Loucy (cell line): Measurements from ENCODE around the gene PDE11A.

Source experiments
- H2AFZ ChIP-seq: fragments of 200-600 bp; sonication (generic); 2 replicates; pipeline ENCODE4 v1.6.0; 2016; ENCODE audit warnings: antibody characterized with exemption, mild to moderate bottlenecking, low read length, moderate library complexity
- H3F3A ChIP-seq: fragments of 200-600 bp; 2 replicates; pipeline ENCODE4 v1.6.0; 2016; ENCODE audit warnings: antibody characterized with exemption, low read depth, mild to moderate bottlenecking
- H3K27me3 ChIP-seq: fragments of 200-600 bp; sonication (generic); 2 replicates; pipeline ENCODE4 v1.6.1; 2014; ENCODE audit warnings: low read length, mild to moderate bottlenecking; ENCODE audit not compliant: insufficient read depth, poor library complexity, severe bottlenecking
- H3K36me3 ChIP-seq: fragments of 200-600 bp; sonication (generic); 2 replicates; pipeline ENCODE4 v1.6.1; 2016; ENCODE audit warnings: low read length; ENCODE audit not compliant: insufficient read depth
- H3K4me1 ChIP-seq: fragments of 200-600 bp; sonication (generic); 2 replicates; pipeline ENCODE4 v1.5.1; 2014; ENCODE audit warnings: low read length, mild to moderate bottlenecking; ENCODE audit not compliant: insufficient read depth, poor library complexity, severe bottlenecking
- H3K4me2 ChIP-seq: fragments of 200-600 bp; sonication (generic); 2 replicates; pipeline ENCODE4 v1.6.0; 2014; ENCODE audit warnings: antibody characterized with exemption, low read length, low read depth, mild to moderate bottlenecking; ENCODE audit not compliant: poor library complexity, severe bottlenecking
- H3K4me3 ChIP-seq: fragments of 200-600 bp; sonication (generic); 2 replicates; pipeline ENCODE4 v1.5.1; 2014; ENCODE audit warnings: low read length, mild to moderate bottlenecking, mixed read lengths; ENCODE audit not compliant: poor library complexity, severe bottlenecking
- H3K79me2 ChIP-seq: fragments of 200-600 bp; sonication (generic); 2 replicates; pipeline ENCODE4 v1.6.1; 2014; ENCODE audit warnings: low read length; ENCODE audit not compliant: insufficient read depth
- H3K9ac ChIP-seq: fragments of 200-600 bp; sonication (generic); 2 replicates; pipeline ENCODE4 v1.6.0; 2014; ENCODE audit warnings: mild to moderate bottlenecking, low read depth, low read length, moderate library complexity; ENCODE audit not compliant: poor library complexity, severe bottlenecking
- H3K9me2 ChIP-seq: fragments of 200-600 bp; sonication (generic); replicated peaks from 2 replicates; pipeline ENCODE4 v1.6.1; 2016; ENCODE audit warnings: low read depth, low read length, mixed read lengths
- H3K9me3 ChIP-seq: fragments of 200-600 bp; sonication (generic); 2 replicates; pipeline ENCODE4 v1.6.1; 2014; ENCODE audit warnings: mild to moderate bottlenecking, antibody characterized with exemption, low read length, low read depth; ENCODE audit not compliant: insufficient read depth
- H4K20me1 ChIP-seq: fragments of 200-600 bp; sonication (generic); 2 replicates; pipeline ENCODE4 v1.6.0; 2014; ENCODE audit warnings: antibody characterized with exemption, low read length, mild to moderate bottlenecking; ENCODE audit not compliant: insufficient read depth, poor library complexity, severe bottlenecking
- CTCF ChIP-seq: fragments of 200-600 bp; sonication (generic); conservative IDR thresholded peaks from 2 replicates; pipeline ENCODE4 v1.5.1; 2014; ENCODE audit warnings: mild to moderate bottlenecking, antibody characterized with exemption, low read length
- EZH2phosphoT487 ChIP-seq: fragments of 200-600 bp; IDR thresholded peaks from 2 replicates; pipeline ENCODE4 v1.6.1; 2018; ENCODE audit warnings: antibody characterized with exemption, mild to moderate bottlenecking, moderate library complexity, borderline replicate concordance

The PDE11A gene

GRCh38 chr2:177612659-177613058 is 459.9 kb downstream of the PDE11A start:
- Histone ChIP-seq H3K9ac (no peak overlapping the region), H3K79me2 (no peaks in the 10 kb centered on the region), H3K4me1 (no peaks in the 10 kb centered on the region), H3K27me3 (no peaks in the 10 kb centered on the region), H3F3A (no peaks in the 10 kb centered on the region), H3K9me2 (no peaks in the 10 kb centered on the region), H3K4me3 (no peak overlapping the region), H3K9me3 (no peaks in the 10 kb centered on the region), H3K36me3 (no peaks in the 10 kb centered on the region), H2AFZ (no peak overlapping the region), H4K20me1 (no peaks in the 10 kb centered on the region), H3K4me2 (no peak overlapping the region)
- TF ChIP-seq EZH2phosphoT487 (no peak), CTCF (no peak)

DNA sequence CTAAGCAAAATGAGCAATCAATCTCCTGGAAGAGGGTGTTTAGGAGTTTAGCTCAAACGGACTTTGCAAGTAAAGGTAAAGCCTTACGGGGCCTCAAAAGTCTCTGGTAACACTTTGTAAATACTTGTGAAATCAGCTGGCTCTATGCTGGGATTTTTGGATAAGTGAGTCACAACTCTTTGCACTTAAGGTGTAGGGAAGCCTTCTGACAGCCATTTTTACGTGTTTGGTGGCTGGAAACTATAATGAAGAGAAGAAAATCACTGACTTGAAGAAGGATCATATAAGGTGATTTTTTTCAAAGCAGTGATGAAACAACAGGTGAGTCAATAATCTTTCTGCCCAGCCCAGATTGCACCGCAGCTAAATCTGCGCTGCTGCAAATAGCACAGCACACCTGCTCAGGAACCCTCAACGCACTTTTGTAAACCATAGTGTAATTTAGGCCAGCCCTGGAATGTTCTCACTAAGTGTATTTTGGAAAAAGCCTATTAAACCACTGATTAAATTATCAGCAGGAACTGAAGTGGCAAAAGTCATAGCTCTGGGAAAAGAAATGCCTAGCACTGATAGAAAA is 461.2 kb downstream of the PDE11A start:
- no peaks in the 10 kb centered on the region for H3K79me2 ChIP-seq
- no peaks in the 10 kb centered on the region for H3K9me3 ChIP-seq
- H3K9ac ChIP-seq = no peak overlapping the region
- no peak overlapping the region for H2AFZ ChIP-seq
- no peaks in the 10 kb centered on the region for H3K27me3 ChIP-seq
- H3F3A ChIP-seq = no peaks in the 10 kb centered on the region
- no peak overlapping the region for H3K4me3 ChIP-seq
- H3K4me1 ChIP-seq = no peaks in the 10 kb centered on the region
- no peaks in the 10 kb centered on the region for H3K36me3 ChIP-seq
- H4K20me1 ChIP-seq = no peaks in the 10 kb centered on the region
- no peak for TF ChIP-seq CTCF
- TF ChIP-seq EZH2phosphoT487 = no peak
- H3K4me2 ChIP-seq = no peak overlapping the region
- no peaks in the 10 kb centered on the region for H3K9me2 ChIP-seq

DNA sequence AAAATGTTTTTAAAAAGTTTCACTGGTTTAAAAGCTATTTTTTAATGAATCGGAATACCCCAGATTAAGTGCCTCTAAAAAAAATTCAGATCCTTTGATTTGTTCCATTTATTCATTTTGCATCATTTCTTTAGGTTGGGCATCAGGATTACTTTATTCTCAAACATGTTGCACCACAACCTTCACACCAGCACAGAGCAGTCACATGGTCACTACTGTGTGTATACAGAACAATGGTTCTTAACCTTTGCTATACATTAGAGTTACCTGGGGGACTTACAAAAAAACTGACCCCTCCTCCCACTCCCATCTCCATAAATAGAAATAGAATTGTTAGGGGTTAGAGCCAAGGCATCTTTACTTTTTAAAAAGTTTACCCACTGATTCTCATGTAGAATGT is 461.8 kb downstream of the PDE11A start:
- Histone ChIP-seq H3K9me3 (no peaks in the 10 kb centered on the region), H3K36me3 (no peaks in the 10 kb centered on the region), H2AFZ (no peak overlapping the region), H3K79me2 (no peaks in the 10 kb centered on the region), H3F3A (no peaks in the 10 kb centered on the region), H3K9ac (no peak overlapping the region), H4K20me1 (no peaks in the 10 kb centered on the region), H3K9me2 (no peaks in the 10 kb centered on the region), H3K4me1 (no peaks in the 10 kb centered on the region), H3K4me2 (no peak overlapping the region), H3K4me3 (no peak overlapping the region), H3K27me3 (no peaks in the 10 kb centered on the region)
- TF ChIP-seq CTCF (no peak), EZH2phosphoT487 (no peak)
